ENCODE data around the gene CREB3L2.
"Not testable (repeated sequence)": the region's sequence is repeated elsewhere in the genome, so short reads cannot be mapped to it uniquely, and the experiment has no call there.

DNA sequence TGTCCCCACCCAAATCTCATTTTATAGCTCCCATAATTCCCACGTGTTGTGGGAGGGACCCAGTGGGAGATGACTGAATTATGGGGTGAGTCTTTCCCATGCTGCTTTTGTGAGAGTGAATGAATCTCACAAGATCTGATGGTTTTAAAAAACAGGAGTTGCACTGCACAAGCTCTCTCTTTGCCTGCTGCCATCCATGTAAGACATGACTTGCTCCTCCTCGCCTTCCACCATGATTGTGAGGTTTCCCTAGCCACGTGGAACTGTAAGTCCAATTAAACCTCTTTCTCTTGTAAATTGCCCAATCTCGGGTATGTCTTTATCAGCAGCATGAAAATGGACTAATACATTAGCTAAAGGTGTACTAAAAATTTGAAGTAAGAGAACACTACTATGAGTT is 95.2 kb downstream of the CREB3L2 start:
- TF ChIP-seq, protein P1, sequence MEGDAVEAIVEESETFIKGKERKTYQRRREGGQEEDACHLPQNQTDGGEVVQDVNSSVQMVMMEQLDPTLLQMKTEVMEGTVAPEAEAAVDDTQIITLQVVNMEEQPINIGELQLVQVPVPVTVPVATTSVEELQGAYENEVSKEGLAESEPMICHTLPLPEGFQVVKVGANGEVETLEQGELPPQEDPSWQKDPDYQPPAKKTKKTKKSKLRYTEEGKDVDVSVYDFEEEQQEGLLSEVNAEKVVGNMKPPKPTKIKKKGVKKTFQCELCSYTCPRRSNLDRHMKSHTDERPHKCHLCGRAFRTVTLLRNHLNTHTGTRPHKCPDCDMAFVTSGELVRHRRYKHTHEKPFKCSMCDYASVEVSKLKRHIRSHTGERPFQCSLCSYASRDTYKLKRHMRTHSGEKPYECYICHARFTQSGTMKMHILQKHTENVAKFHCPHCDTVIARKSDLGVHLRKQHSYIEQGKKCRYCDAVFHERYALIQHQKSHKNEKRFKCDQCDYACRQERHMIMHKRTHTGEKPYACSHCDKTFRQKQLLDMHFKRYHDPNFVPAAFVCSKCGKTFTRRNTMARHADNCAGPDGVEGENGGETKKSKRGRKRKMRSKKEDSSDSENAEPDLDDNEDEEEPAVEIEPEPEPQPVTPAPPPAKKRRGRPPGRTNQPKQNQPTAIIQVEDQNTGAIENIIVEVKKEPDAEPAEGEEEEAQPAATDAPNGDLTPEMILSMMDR (IDR thresholded peaks at IDR 0.05), result not testable (repeated sequence)
- TF ChIP-seq EZH2 (IDR thresholded peaks at IDR 0.05; ENCODE audit: borderline replicate concordance, insufficient read depth, low read depth, low read length, poor library complexity, severe bottlenecking), result not testable (repeated sequence)

All from B cell (primary cell).